MM.1S (cell line): ENCODE data around the gene MRPS14.

ENCODE experiments used
- EZH2phosphoT487 ChIP-seq: fragments of 300-600 bp; sonication (generic); IDR thresholded peaks from 2 replicates; pipeline ENCODE4 v1.6.1; 2018; ENCODE audit warnings: antibody characterized with exemption, low read length
- TF ChIP-seq, protein P1 (sequence below): fragments of 300-600 bp; sonication (generic); IDR thresholded peaks from 2 replicates; pipeline ENCODE4 v1.5.1; 2016; ENCODE audit warnings: antibody characterized with exemption, low read length, mixed read lengths

DNA sequence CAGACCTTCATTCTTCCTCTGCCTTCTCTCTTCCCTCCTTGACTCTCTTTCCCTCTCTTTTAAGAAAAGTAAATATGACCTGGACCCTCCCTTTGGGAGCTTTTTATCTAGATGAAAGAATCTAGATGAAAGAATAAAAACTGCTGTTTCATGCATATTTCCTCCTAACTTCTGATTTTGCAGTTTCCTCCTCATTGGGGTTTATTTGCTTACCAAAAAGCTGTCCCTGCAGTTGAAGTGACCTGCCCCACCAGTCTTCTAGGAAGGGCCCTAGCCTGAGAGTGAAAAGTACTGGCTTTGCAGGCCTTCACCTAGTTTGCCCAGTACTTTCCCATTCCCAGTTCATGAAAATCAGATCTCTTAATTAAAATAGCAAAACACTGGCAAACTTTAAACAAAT is 51.8 kb downstream of the MRPS14 start:
- TF ChIP-seq, protein P1, sequence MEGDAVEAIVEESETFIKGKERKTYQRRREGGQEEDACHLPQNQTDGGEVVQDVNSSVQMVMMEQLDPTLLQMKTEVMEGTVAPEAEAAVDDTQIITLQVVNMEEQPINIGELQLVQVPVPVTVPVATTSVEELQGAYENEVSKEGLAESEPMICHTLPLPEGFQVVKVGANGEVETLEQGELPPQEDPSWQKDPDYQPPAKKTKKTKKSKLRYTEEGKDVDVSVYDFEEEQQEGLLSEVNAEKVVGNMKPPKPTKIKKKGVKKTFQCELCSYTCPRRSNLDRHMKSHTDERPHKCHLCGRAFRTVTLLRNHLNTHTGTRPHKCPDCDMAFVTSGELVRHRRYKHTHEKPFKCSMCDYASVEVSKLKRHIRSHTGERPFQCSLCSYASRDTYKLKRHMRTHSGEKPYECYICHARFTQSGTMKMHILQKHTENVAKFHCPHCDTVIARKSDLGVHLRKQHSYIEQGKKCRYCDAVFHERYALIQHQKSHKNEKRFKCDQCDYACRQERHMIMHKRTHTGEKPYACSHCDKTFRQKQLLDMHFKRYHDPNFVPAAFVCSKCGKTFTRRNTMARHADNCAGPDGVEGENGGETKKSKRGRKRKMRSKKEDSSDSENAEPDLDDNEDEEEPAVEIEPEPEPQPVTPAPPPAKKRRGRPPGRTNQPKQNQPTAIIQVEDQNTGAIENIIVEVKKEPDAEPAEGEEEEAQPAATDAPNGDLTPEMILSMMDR: no peak
- TF ChIP-seq EZH2phosphoT487: no peak
